ENCODE results near the gene STAG2.

- TF ChIP-seq POLR2AphosphoS5 (IDR thresholded peaks at IDR 0.05; ENCODE audit: low read depth, low read length) (no peak), POLR2A (IDR thresholded peaks at IDR 0.05; ENCODE audit: low read depth, low read length) (no peak), TAF1 (IDR thresholded peaks at IDR 0.05; ENCODE audit: borderline replicate concordance, low read depth, low read length) (no peak)
Observed at GRCh38 chrX:123973921-123974320, 12.4 kb downstream of the STAG2 start.
